T-cell (primary cell): ENCODE data around the gene PARL. TPM values are rescaled to one million over a fixed set of nuclear protein-coding genes. Genes with fewer than 3 reads are reported as not detected.

Experiments used
- ATAC-seq, 4 experiments: fragments of 200-7000 bp in 3 of 4; fragments of 150-1000 bp in 1 of 4; cut with Tn5 transposase; replicated peaks in 1 of 4; 1 replicate in 3 of 4; 2 replicates in 1 of 4; pipeline ENCODE4 v1.10.0; 2021; ENCODE audit warnings: moderate library complexity in 3 of 4, mild to moderate bottlenecking in 2 of 4, moderate number of reproducible peaks in 1 of 4
- CTCF ChIA-PET, 2 donors: fragments of 300-600 bp; sonication (Branson Sonifier 250); formaldehyde crosslinking; loops; one replicate each; lab custom pipeline; 2022; ENCODE audit warnings: antibody characterized with exemption in 2 of 2; lab: Charles Lee
- POLR2A ChIA-PET, 2 donors: fragments of 300-600 bp; sonication (Branson Sonifier 250); formaldehyde crosslinking; loops; one replicate each; lab custom pipeline; 2022; ENCODE audit warnings: antibody characterized with exemption in 2 of 2; lab: Charles Lee
- DNase-seq, 35 experiments: peaks; one replicate each; pipeline versions ENCODE4 v3.0.0 to v3.0.0-alpha.2; 2013 to 2023
- H3K27ac ChIP-seq: one replicate; pipeline ENCODE4 v1.5.1; 2013; ENCODE audit warnings: low read length
- H3K27me3 ChIP-seq, 2 experiments: replicated peaks in 1 of 2; 1 replicate in 1 of 2; 2 replicates in 1 of 2; pipeline versions ENCODE4 v1.6.1 to v1.7.0; 2013; ENCODE audit warnings: low read length in 1 of 2, mixed read lengths in 1 of 2; ENCODE audit not compliant: control insufficient read depth in 2 of 2, insufficient read depth in 2 of 2; ENCODE audit errors: extremely low read depth in 1 of 2
- H3K36me3 ChIP-seq, 2 donors: 1 replicate in 1 of 2; 2 replicates in 1 of 2; pipeline versions ENCODE4 v1.6.1 to v1.7.0; 2013; ENCODE audit warnings: low read length in 1 of 2; ENCODE audit not compliant: control insufficient read depth in 2 of 2, insufficient read depth in 1 of 2; ENCODE audit errors: extremely low read depth in 1 of 2
- H3K4me1 ChIP-seq, 2 experiments: 1 replicate in 1 of 2; 2 replicates in 1 of 2; pipeline versions ENCODE4 v1.6.1 to v1.7.0; 2013; ENCODE audit warnings: low read length in 2 of 2, mixed read lengths in 1 of 2; ENCODE audit not compliant: insufficient read depth in 2 of 2, control insufficient read depth in 1 of 2; ENCODE audit errors: extremely low read depth in 1 of 2
- H3K4me3 ChIP-seq, 2 donors: 1 replicate in 1 of 2; 2 replicates in 1 of 2; pipeline versions ENCODE4 v1.5.1 to v1.7.0; 2013; ENCODE audit warnings: mild to moderate bottlenecking in 2 of 2, low read length in 1 of 2, moderate library complexity in 1 of 2; ENCODE audit not compliant: control insufficient read depth in 1 of 2; ENCODE audit errors: extremely low read depth in 1 of 2
- H3K9me3 ChIP-seq: 2 replicates; pipeline ENCODE4 v1.7.0; 2013
- H3K27ac Mint-ChIP-seq, 2 donors: one replicate each; pipeline ENCODE4 v1.8.0; 2020 to 2021; ENCODE audit warnings: mild to moderate bottlenecking in 2 of 2, mixed read lengths in 2 of 2
- H3K27me3 Mint-ChIP-seq, 2 donors: one replicate each; pipeline ENCODE4 v1.8.0; 2021 to 2022; ENCODE audit warnings: mixed read lengths in 2 of 2
- H3K36me3 Mint-ChIP-seq: one replicate; pipeline ENCODE4 v1.8.0; 2021; ENCODE audit warnings: mixed read lengths
- H3K4me1 Mint-ChIP-seq, 3 donors: one replicate each; pipeline ENCODE4 v1.8.0; 2020 to 2022; ENCODE audit warnings: mixed read lengths in 3 of 3, mild to moderate bottlenecking in 1 of 3
- H3K4me3 Mint-ChIP-seq, 3 donors: one replicate each; pipeline ENCODE4 v1.8.0; 2020 to 2022; ENCODE audit warnings: mild to moderate bottlenecking in 3 of 3, mixed read lengths in 3 of 3, moderate library complexity in 3 of 3
- H3K9me3 Mint-ChIP-seq, 3 donors: one replicate each; pipeline ENCODE4 v1.8.0; 2020 to 2022; ENCODE audit warnings: mixed read lengths in 3 of 3
- WGBS: methylation state at CpG from one replicate; pipeline ENCODE4 v1.1.5; 2013; ENCODE audit warnings: missing lambda C conversion rate; ENCODE audit not compliant: insufficient coverage; 5-methylcytosine and 5-hydroxymethylcytosine counted together
- total RNA-seq, 35 experiments: library from RNA in 6 of 35; stranded (reverse) in 6 of 35; fragments of 120-200 nt in 1 of 35; gene quantifications; one replicate each; pipeline versions ENCODE4 v1.2.1 to v1.2.4 and lab custom pipeline; 2013 to 2026

The PARL gene
- total RNA-seq, 5 donors from 2014 or later (not counting 1 experiment from before 2014, with no cell fraction given), result 38.8 to 46.2 (median 41.3) TPM

DNA sequence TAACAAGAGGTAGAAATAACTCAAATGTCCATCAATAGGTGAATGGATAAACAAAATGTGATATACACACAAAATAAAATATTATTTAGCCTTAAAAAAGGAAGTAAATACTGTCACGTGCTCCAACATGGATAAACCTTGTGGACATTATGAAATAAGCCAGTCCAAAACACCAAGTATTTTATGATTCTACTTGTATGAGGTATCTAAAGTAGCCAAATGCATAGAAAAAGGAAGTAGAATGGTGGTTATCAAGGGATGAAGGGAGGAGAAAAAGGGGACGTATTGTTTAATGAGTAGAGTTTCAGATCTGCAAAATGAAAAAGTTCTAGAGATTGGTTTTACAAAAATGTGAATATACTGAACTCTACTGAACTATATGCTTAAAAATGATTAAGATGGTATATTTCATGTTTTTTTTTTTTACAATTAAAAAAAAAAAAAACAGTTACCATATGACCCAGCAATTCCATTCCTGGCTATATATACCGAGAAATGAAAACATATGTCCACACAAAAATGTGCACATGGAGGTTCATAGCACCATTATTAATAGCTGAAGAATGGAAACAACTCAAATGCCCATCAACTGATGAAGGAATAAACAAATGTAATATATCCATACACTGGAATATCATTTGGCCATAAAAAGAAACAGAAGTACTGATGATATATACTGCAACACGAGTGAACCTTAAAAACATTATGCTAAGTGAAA lies 30.2 kb downstream of the PARL start:
- Mint-ChIP-seq H3K27ac (no peak overlapping the region), H3K9me3 (no peaks in the 10 kb centered on the region), H3K36me3 (peaks cover 57% of the 10 kb centered on the region), H3K27me3 (no peaks in the 10 kb centered on the region), H3K4me3 (no peak overlapping the region), H3K4me1 (peaks cover 0 to 13% (median 13%) of the 10 kb centered on the region in 3 donors)
- Histone ChIP-seq H3K4me1 (no peaks in the 10 kb centered on the region), H3K36me3 (peaks cover 14 to 27% of the 10 kb centered on the region in 2 donors), H3K4me3 (no peak overlapping the region), H3K27ac (no peak overlapping the region), H3K27me3 (no peaks in the 10 kb centered on the region), H3K9me3 (no peaks in the 10 kb centered on the region)
- no peak for ATAC-seq
- WGBS, result 86% methylated on average over 1 of the region's 4 CpGs
- CTCF ChIA-PET, result no interaction called here
- no peak for DNase-seq
- POLR2A ChIA-PET, result interaction anchor here in 1 of 2 donors (0.7 kb wide), 2 partner anchors 262 to 372 kb away, joined by 6 to 7 read pairs; no protein-coding TSS in a partner anchor

GRCh38 chr3:183845608-183846288 lies 38.9 kb downstream of the PARL start:
- no peak overlapping the region for H3K4me3 Mint-ChIP-seq
- no peaks in the 10 kb centered on the region for H3K9me3 Mint-ChIP-seq
- no peaks in the 10 kb centered on the region for H3K27me3 Mint-ChIP-seq
- Histone ChIP-seq H3K27ac (no peak overlapping the region), H3K36me3 (peaks cover 0 to 62% of the 10 kb centered on the region in 2 donors), H3K9me3 (no peaks in the 10 kb centered on the region), H3K27me3 (no peaks in the 10 kb centered on the region), H3K4me1 (no peaks in the 10 kb centered on the region), H3K4me3 (no peak overlapping the region)
- peaks cover 48% of the 10 kb centered on the region for H3K36me3 Mint-ChIP-seq
- ChIA-PET CTCF (no interaction called here), POLR2A (no interaction called here)
- H3K27ac Mint-ChIP-seq, result no peak overlapping the region
- peaks cover 0 to 6% (median 4%) of the 10 kb centered on the region in 3 donors for H3K4me1 Mint-ChIP-seq
- 100% methylated on average over 6 of the region's 13 CpGs for WGBS
- DNase-seq, result no peak
- ATAC-seq, result no peak

DNA sequence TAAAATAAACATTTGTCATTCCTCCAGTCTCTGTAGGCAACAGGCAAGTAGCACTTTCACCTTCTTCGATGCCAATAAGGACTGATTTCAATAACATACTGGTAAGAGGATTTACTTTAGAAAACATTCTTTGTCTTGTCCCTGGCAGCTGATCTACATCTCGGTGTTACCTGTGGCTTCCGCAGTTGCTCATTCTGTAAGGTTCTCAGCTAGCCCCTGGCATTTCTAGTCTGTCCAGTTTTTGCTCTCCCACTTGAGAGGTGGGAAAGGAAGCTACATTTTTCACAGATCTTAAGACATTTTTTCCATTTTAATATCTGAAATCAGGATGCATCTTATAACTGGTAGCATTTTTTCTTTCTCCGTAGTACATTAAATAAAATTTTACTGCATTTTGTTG lies 39.6 kb downstream of the PARL start:
- peak overlapping the region in 1 of 2 donors; percentile 16 for H3K27ac Mint-ChIP-seq
- WGBS, result no CpG with 5 or more reads among the region's 4 CpGs
- H3K36me3 ChIP-seq, result peaks cover 0 to 65% of the 10 kb centered on the region in 2 donors
- H3K9me3 Mint-ChIP-seq, result no peaks in the 10 kb centered on the region
- ATAC-seq, result no peak
- H3K27ac ChIP-seq, result no peak overlapping the region
- ChIA-PET CTCF (no interaction called here), POLR2A (no interaction called here)
- H3K27me3 ChIP-seq, result no peaks in the 10 kb centered on the region
- peaks cover 0 to 4% (median 2%) of the 10 kb centered on the region in 3 donors for H3K4me1 Mint-ChIP-seq
- peaks cover 44% of the 10 kb centered on the region for H3K36me3 Mint-ChIP-seq
- H3K4me1 ChIP-seq, result no peaks in the 10 kb centered on the region
- H3K9me3 ChIP-seq, result no peaks in the 10 kb centered on the region
- no peak for DNase-seq
- no peak overlapping the region for H3K4me3 ChIP-seq
- no peaks in the 10 kb centered on the region for H3K27me3 Mint-ChIP-seq
- no peak overlapping the region for H3K4me3 Mint-ChIP-seq

DNA sequence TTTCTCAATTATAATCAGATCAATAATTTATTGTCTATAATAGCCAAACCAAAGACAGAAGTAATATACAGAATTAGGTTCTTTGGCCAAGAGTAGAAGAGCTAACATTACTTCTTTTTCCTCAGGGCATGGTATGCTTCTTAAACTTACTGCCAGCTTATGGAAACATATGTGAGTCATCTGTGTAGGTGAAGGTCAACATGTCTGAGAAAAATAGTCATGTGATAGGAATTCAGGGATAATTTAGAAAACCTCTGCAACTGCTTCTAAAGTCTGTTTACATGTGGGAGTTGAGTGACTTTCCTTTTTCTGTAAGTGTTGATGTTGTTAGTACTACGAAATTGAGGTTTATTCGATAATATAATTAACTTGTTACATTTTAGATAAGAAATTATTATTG lies 40.1 kb downstream of the PARL start:
- H3K27ac ChIP-seq, result no peak overlapping the region
- H3K27me3 ChIP-seq, result no peaks in the 10 kb centered on the region
- POLR2A ChIA-PET, result interaction anchor here in 1 of 2 donors (0.5 kb wide), 1 partner anchor 389 kb away, joined by 4 read pairs; no protein-coding TSS in a partner anchor
- Mint-ChIP-seq H3K4me3 (no peak overlapping the region), H3K36me3 (peaks cover 45% of the 10 kb centered on the region), H3K4me1 (peaks cover 0 to 4% (median 2%) of the 10 kb centered on the region in 3 donors), H3K27me3 (no peaks in the 10 kb centered on the region), H3K9me3 (no peaks in the 10 kb centered on the region), H3K27ac (peak overlapping the region in 1 of 2 donors; percentile 6)
- ATAC-seq (no peak), DNase-seq (no peak)
- H3K36me3 ChIP-seq, result peaks cover 0 to 68% of the 10 kb centered on the region in 2 donors
- no peaks in the 10 kb centered on the region for H3K4me1 ChIP-seq
- CTCF ChIA-PET, result no interaction called here
- no peak overlapping the region for H3K4me3 ChIP-seq
- H3K9me3 ChIP-seq, result no peaks in the 10 kb centered on the region
- WGBS, result no CpG with 5 or more reads among the region's 2 CpGs

- DNase-seq (no peak), ATAC-seq (no peak)
- no peaks in the 10 kb centered on the region for H3K9me3 Mint-ChIP-seq
- Histone ChIP-seq H3K36me3 (peaks cover 5 to 60% of the 10 kb centered on the region in 2 donors), H3K27ac (no peak overlapping the region), H3K4me3 (no peak overlapping the region), H3K27me3 (no peaks in the 10 kb centered on the region), H3K4me1 (no peaks in the 10 kb centered on the region), H3K9me3 (no peaks in the 10 kb centered on the region)
- H3K27me3 Mint-ChIP-seq, result no peaks in the 10 kb centered on the region
- H3K4me3 Mint-ChIP-seq, result no peak overlapping the region
- POLR2A ChIA-PET, result no interaction called here
- CTCF ChIA-PET, result no interaction called here
- peaks cover 35% of the 10 kb centered on the region for H3K36me3 Mint-ChIP-seq
- no CpG with 5 or more reads among the region's 4 CpGs for WGBS
- H3K4me1 Mint-ChIP-seq, result no peaks in the 10 kb centered on the region
- no peak overlapping the region for H3K27ac Mint-ChIP-seq
Observed at GRCh38 chr3:183839751-183840150, 44.9 kb downstream of the PARL start.

- Mint-ChIP-seq H3K9me3 (no peaks in the 10 kb centered on the region), H3K27me3 (no peaks in the 10 kb centered on the region), H3K36me3 (peaks cover 42% of the 10 kb centered on the region), H3K4me3 (no peak overlapping the region), H3K27ac (peak overlapping the region in 1 of 2 donors; percentile 14), H3K4me1 (no peaks in the 10 kb centered on the region)
- ChIA-PET POLR2A (no interaction called here), CTCF (no interaction called here)
- Histone ChIP-seq H3K4me3 (no peak overlapping the region), H3K27ac (no peak overlapping the region), H3K27me3 (no peaks in the 10 kb centered on the region), H3K4me1 (no peaks in the 10 kb centered on the region), H3K9me3 (no peaks in the 10 kb centered on the region), H3K36me3 (peaks cover 5 to 64% of the 10 kb centered on the region in 2 donors)
- ATAC-seq (no peak), DNase-seq (no peak)
- WGBS, result no CpG with 5 or more reads among the region's 3 CpGs
Observed at GRCh38 chr3:183837894-183838293, 46.8 kb downstream of the PARL start.
